ENCODE data around the gene PSMD3. TPM values are rescaled to one million over a fixed set of nuclear protein-coding genes. Genes with fewer than 3 reads are reported as not detected.

The PSMD3 gene
- total RNA-seq, 1 donor from 2014 or later: 93.1 TPM

- no peak overlapping the region for H3K4me3 ChIP-seq
- no peaks in the 10 kb centered on the region for H3K27me3 ChIP-seq
- peak overlapping the region; percentile 44 to 63 for H3K27ac ChIP-seq
- TF ChIP-seq CTCF (IDR thresholded peaks at IDR 0.05): no peak
- DNase-seq (ENCODE audit: low spot score in 2 of 2): no peak
- no peaks in the 10 kb centered on the region for H3K9me3 ChIP-seq
- peaks cover 0 to 21% of the 10 kb centered on the region in 2 donors for H3K4me1 ChIP-seq
- intact Hi-C loops (cut with DNase I): no loop called here
- peaks cover 26 to 38% of the 10 kb centered on the region in 2 donors for H3K36me3 ChIP-seq
Measured at GRCh38 chr17:40018211-40019121, 37.9 kb downstream of the PSMD3 start.

GRCh38 chr17:40019140-40019991, 38.8 kb downstream of the PSMD3 start:
- no peaks in the 10 kb centered on the region for H3K9me3 ChIP-seq
- no peak for TF ChIP-seq CTCF (IDR thresholded peaks at IDR 0.05)
- H3K4me3 ChIP-seq: no peak overlapping the region
- intact Hi-C loops (cut with DNase I): no loop called here
- DNase-seq (ENCODE audit: low spot score in 2 of 2): no peak
- H3K36me3 ChIP-seq: peaks cover 26 to 41% of the 10 kb centered on the region in 2 donors
- H3K4me1 ChIP-seq: peaks cover 0 to 23% of the 10 kb centered on the region in 2 donors
- H3K27me3 ChIP-seq: no peaks in the 10 kb centered on the region
- H3K27ac ChIP-seq: peak overlapping the region in 1 of 2 donors; percentile 44

- H3K9me3 ChIP-seq: no peaks in the 10 kb centered on the region
- H3K4me3 ChIP-seq: no peak overlapping the region
- intact Hi-C loops (cut with DNase I): no loop called here
- no peak overlapping the region for H3K27ac ChIP-seq
- TF ChIP-seq CTCF (IDR thresholded peaks at IDR 0.05): no peak
- no peaks in the 10 kb centered on the region for H3K27me3 ChIP-seq
- no peak for DNase-seq (ENCODE audit: low spot score in 2 of 2)
- peaks cover 30 to 46% of the 10 kb centered on the region in 2 donors for H3K36me3 ChIP-seq
- H3K4me1 ChIP-seq: peaks cover 0 to 23% of the 10 kb centered on the region in 2 donors
Measured at GRCh38 chr17:40020146-40020545, 39.5 kb downstream of the PSMD3 start.

GRCh38 chr17:40021451-40021971, 40.9 kb downstream of the PSMD3 start:
- peak overlapping the region; percentile 59 to 60 for H3K27ac ChIP-seq
- H3K36me3 ChIP-seq: peaks cover 43 to 58% of the 10 kb centered on the region in 2 donors
- no peaks in the 10 kb centered on the region for H3K9me3 ChIP-seq
- H3K4me1 ChIP-seq: peaks cover 0 to 23% of the 10 kb centered on the region in 2 donors
- DNase-seq (ENCODE audit: low spot score in 2 of 2): no peak
- no peak overlapping the region for H3K4me3 ChIP-seq
- intact Hi-C loops (cut with DNase I): no loop called here
- TF ChIP-seq CTCF (IDR thresholded peaks at IDR 0.05): no peak
- no peaks in the 10 kb centered on the region for H3K27me3 ChIP-seq

GRCh38 chr17:40022497-40022896, 41.9 kb downstream of the PSMD3 start:
- Histone ChIP-seq H3K36me3 (peaks cover 45 to 61% of the 10 kb centered on the region in 2 donors), H3K9me3 (no peaks in the 10 kb centered on the region), H3K27ac (no peak overlapping the region), H3K4me1 (peaks cover 0 to 29% of the 10 kb centered on the region in 2 donors), H3K27me3 (no peaks in the 10 kb centered on the region), H3K4me3 (no peak overlapping the region)
- DNase-seq (ENCODE audit: low spot score in 2 of 2): no peak
- TF ChIP-seq CTCF (IDR thresholded peaks at IDR 0.05): no peak
- intact Hi-C loops (cut with DNase I): no loop called here
